Spleen (tissue), 11 donors: ENCODE data around the gene CLIP2. TPM values are rescaled to one million over a fixed set of nuclear protein-coding genes. Genes with fewer than 3 reads are reported as not detected.
"Not testable (repeated sequence)": the region's sequence is repeated elsewhere in the genome, so short reads cannot be mapped to it uniquely, and the experiment has no call there.

Source experiments
- DNase-seq: peaks from one replicate; pipeline ENCODE4 v3.0.0-alpha.2; 2020
- H3K27ac ChIP-seq, 8 donors: fragments of 200-600 bp; sonication (generic) in 7 of 8; 1 replicate in 4 of 8; 2 replicates in 4 of 8; pipeline versions ENCODE4 v1.5.0 to v1.8.0; 2016 to 2021; ENCODE audit warnings: inconsistent platforms in 4 of 8, mild to moderate bottlenecking in 4 of 8, moderate library complexity in 1 of 8
- H3K27me3 ChIP-seq, 7 donors: fragments of 200-600 bp; sonication (generic) in 6 of 7; replicated peaks in 1 of 7; 1 replicate in 4 of 7; 2 replicates in 3 of 7; pipeline versions ENCODE4 v1.5.0 to v1.8.0; 2016 to 2021; ENCODE audit warnings: inconsistent platforms in 3 of 7, mild to moderate bottlenecking in 1 of 7
- H3K36me3 ChIP-seq, 6 donors: fragments of 200-600 bp; sonication (generic) in 5 of 6; 1 replicate in 4 of 6; 2 replicates in 2 of 6; pipeline versions ENCODE4 v1.5.0 to v1.8.0; 2016 to 2021; ENCODE audit warnings: inconsistent platforms in 2 of 6
- H3K4me1 ChIP-seq, 6 donors: fragments of 200-600 bp; sonication (generic) in 5 of 6; 1 replicate in 3 of 6; 2 replicates in 3 of 6; pipeline versions ENCODE4 v1.5.0 to v1.8.0; 2016 to 2021; ENCODE audit warnings: inconsistent platforms in 3 of 6
- H3K4me3 ChIP-seq, 8 donors: fragments of 200-600 bp; sonication (generic) in 7 of 8; 1 replicate in 4 of 8; 2 replicates in 4 of 8; pipeline versions ENCODE4 v1.5.0 to v1.8.0; 2016 to 2021; ENCODE audit warnings: inconsistent platforms in 4 of 8, mild to moderate bottlenecking in 4 of 8, moderate library complexity in 2 of 8
- H3K9me3 ChIP-seq, 8 donors: fragments of 200-600 bp; sonication (generic) in 7 of 8; 1 replicate in 4 of 8; 2 replicates in 4 of 8; pipeline versions ENCODE4 v1.5.0 to v1.8.0; 2016 to 2021; ENCODE audit warnings: inconsistent platforms in 4 of 8
- POLR2A ChIP-seq, 3 donors: fragments of 450-650 bp; IDR thresholded peaks; one replicate each; pipeline ENCODE4 v1.5.1; 2017; ENCODE audit warnings: antibody characterized with exemption in 3 of 3, mild to moderate bottlenecking in 1 of 3
- POLR2AphosphoS5 ChIP-seq, 3 donors: sonication (generic); formaldehyde crosslinking; IDR thresholded peaks; one replicate each; pipeline ENCODE4 v1.5.1; 2017; ENCODE audit warnings: antibody characterized with exemption in 3 of 3
- WGBS, 5 donors: extraction: QIAGEN DNeasy Blood & Tissue Kit in 3 of 5; methylation state at CpG; one replicate each; pipeline versions ENCODE4 v1.1.5 to v1.1.7; 2013 to 2018; 5-methylcytosine and 5-hydroxymethylcytosine counted together
- intact Hi-C: fragments of 100-400 bp; cut with DNase I; formaldehyde crosslinking; loops from one replicate; pipeline ENCODE4 v1.15.0; 2023; ENCODE audit warnings: low total_unique reads
- polyA plus RNA-seq, 3 donors: library from polyadenylated mRNA; stranded (reverse); fragments of 200-250 nt; gene quantifications; one replicate each; pipeline ENCODE4 v1.2.1, GENCODE V29; 2013
- total RNA-seq, 7 donors: library from RNA; depleted of rRNA in 3 of 7; stranded (reverse); fragments of >200 nt in 3 of 7; fragmentation: NEBNext Ultra II Directional in 4 of 7; extraction: Animal tissue kit (Norgen Biotek cat#: 25700) in 4 of 7; gene quantifications; one replicate each; pipeline versions ENCODE4 v1.1.0 to v1.2.1, GENCODE V29; 2016 to 2021
- TF ChIP-seq, protein P1 (sequence below), 11 experiments: fragments of 200-600 bp in 7 of 11; fragments of 450-650 bp in 4 of 11; sonication (generic) in 4 of 11; IDR thresholded peaks in 8 of 11; conservative IDR thresholded peaks in 3 of 11; 1 replicate in 7 of 11; 2 replicates in 4 of 11; pipeline versions ENCODE4 v1.4.0 to v1.8.0; 2016 to 2021; ENCODE audit warnings: antibody characterized with exemption in 11 of 11, inconsistent platforms in 4 of 11, mild to moderate bottlenecking in 1 of 11
- donor health status: healthy with polysubstance abuse.
- donor health status: DM: no; HTN: no; CAD: no; lungs with moderate emphysema.
- donor health status: DM: no; HTN: no; CAD: no.
- donor health status: Bipolar disorder and iron deficiency.
- donor health status: healthy.
- donor health status: DM: no; HTN: no; CAD: no.
- donor health status: DM: yes; HTN: yes; CAD: no.

CLIP2 gene
- total and polyA plus RNA-seq, 10 donors = 2.7 to 18.6 (median 16.9) TPM

DNA sequence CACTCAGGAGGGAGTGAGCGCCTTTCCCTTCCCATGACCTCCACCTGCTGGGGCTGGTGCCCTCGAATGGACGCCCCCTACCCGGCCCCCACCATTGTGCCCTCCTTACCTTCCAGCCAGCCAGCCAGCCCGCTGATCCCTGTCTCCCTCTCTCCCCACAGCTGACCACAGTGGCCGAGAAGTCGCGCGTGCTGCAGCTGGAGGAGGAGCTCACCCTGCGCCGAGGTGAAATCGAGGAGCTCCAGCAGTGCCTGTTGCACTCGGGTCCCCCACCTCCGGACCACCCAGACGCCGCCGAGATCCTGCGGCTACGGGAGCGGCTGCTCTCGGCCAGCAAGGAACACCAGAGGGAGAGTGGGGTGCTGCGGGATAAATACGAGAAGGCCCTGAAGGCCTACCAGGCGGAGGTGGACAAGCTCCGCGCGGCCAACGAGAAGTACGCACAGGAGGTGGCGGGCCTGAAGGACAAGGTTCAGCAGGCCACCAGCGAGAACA is 86.6 kb downstream of the CLIP2 start:
- Histone ChIP-seq H3K4me1 (peaks cover 0 to 24% (median 12%) of the 10 kb centered on the region in 6 donors), H3K9me3 (no peaks in the 10 kb centered on the region), H3K27me3 (no peaks in the 10 kb centered on the region), H3K4me3 (no peak overlapping the region), H3K27ac (no peak overlapping the region), H3K36me3 (peaks cover 0 to 21% (median 8%) of the 10 kb centered on the region in 6 donors)
- intact Hi-C loops = no loop called here
- WGBS, 5 donors = 94 to 96% (median 95%) methylated on average over 30 to 31 of the region's 31 CpGs
- TF ChIP-seq, protein P1, sequence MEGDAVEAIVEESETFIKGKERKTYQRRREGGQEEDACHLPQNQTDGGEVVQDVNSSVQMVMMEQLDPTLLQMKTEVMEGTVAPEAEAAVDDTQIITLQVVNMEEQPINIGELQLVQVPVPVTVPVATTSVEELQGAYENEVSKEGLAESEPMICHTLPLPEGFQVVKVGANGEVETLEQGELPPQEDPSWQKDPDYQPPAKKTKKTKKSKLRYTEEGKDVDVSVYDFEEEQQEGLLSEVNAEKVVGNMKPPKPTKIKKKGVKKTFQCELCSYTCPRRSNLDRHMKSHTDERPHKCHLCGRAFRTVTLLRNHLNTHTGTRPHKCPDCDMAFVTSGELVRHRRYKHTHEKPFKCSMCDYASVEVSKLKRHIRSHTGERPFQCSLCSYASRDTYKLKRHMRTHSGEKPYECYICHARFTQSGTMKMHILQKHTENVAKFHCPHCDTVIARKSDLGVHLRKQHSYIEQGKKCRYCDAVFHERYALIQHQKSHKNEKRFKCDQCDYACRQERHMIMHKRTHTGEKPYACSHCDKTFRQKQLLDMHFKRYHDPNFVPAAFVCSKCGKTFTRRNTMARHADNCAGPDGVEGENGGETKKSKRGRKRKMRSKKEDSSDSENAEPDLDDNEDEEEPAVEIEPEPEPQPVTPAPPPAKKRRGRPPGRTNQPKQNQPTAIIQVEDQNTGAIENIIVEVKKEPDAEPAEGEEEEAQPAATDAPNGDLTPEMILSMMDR (IDR thresholded peaks at IDR 0.05 in 8 of 11, conservative IDR thresholded peaks at IDR 0.05 in 3 of 11) = no peak
- TF ChIP-seq POLR2AphosphoS5 (IDR thresholded peaks at IDR 0.05) = no peak
- no peak for TF ChIP-seq POLR2A (IDR thresholded peaks at IDR 0.05)
- DNase-seq = no peak

DNA sequence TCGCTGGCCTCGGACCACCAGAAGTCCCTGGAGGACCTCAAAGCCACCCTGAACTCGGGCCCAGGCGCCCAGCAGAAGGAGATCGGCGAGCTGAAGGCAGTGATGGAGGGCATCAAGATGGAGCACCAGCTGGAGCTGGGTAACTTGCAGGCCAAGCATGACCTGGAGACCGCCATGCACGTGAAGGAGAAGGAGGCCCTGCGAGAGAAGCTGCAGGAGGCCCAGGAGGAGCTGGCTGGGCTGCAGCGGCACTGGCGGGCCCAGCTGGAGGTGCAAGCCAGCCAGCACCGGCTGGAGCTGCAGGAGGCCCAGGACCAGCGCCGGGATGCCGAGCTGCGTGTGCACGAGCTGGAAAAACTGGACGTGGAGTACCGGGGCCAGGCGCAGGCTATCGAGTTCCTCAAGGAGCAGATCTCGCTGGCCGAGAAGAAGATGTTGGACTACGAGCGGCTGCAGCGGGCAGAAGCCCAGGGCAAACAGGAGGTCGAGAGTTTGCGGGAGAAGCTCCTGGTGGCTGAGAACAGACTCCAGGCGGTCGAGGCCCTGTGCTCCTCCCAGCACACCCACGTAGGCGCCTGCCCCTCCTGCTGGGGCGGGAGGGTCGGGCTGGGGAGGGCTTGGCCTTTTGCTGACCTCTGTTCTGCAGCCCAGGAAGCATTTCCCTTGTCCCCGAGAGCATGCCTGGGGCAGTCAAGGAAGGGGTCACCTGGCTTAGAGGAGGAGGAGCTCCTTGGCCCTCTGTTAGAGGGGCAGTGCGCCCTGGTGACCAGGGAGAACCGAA is 87.2 kb downstream of the CLIP2 start:
- TF ChIP-seq POLR2A (IDR thresholded peaks at IDR 0.05) (no peak), POLR2AphosphoS5 (IDR thresholded peaks at IDR 0.05) (no peak)
- TF ChIP-seq, protein P1 (IDR thresholded peaks at IDR 0.05 in 8 of 11, conservative IDR thresholded peaks at IDR 0.05 in 3 of 11) = no peak
- WGBS, 5 donors = 83 to 92% (median 91%) methylated on average over 34 to 37 of the region's 37 CpGs
- H3K27ac ChIP-seq = no peak overlapping the region
- no peaks in the 10 kb centered on the region for H3K9me3 ChIP-seq
- intact Hi-C loops = no loop called here
- no peak for DNase-seq
- peaks cover 0 to 21% (median 8%) of the 10 kb centered on the region in 6 donors for H3K36me3 ChIP-seq
- peaks cover 0 to 19% (median 11%) of the 10 kb centered on the region in 6 donors for H3K4me1 ChIP-seq
- H3K27me3 ChIP-seq = no peaks in the 10 kb centered on the region
- no peak overlapping the region for H3K4me3 ChIP-seq

DNA sequence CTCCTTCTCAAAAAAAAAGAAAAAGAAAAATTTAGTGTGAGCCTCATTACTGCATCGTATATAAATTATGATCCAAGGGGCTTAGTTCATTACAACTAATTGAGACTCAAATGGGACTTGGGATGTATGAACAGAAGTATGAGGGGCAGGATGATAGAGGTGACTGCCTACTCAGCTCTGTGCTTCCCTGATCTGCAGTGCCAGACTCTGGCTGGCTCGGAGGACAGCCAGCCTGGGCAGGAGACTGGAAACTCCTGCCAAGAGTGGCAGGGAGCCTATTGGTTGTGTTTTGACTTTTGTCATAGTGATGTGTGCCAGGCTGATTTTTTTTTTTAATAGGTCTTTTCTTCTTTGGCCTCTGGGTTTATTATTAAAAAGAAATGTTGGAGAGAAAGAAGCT is 90.7 kb downstream of the CLIP2 start:
- DNase-seq = no peak
- H3K27ac ChIP-seq = no peak overlapping the region
- 63 to 96% (median 87%) methylated on average over 2 of the region's 2 CpGs for WGBS, 5 donors

DNA sequence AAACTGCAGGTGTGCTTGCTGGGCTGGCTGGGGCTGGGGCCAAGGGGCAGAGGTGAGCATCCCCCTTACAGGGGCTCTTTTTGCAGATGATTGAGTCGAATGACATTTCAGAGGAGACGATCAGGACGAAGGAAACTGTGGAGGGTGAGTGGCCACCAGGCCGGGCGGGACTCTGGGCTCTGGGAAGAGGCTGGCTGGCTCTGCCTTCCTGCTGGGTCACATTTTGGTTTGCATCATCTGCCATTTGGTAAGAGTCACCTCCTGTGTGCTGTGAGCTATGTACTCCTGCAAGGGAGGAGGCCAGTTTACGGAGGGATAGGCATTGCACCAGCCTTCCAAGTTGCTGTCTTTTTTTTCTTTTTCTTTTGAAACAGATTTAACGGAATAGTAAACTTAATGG is 91.5 kb downstream of the CLIP2 start:
- DNase-seq = no peak
- WGBS, 5 donors = 64 to 84% (median 79%) methylated on average over 6 to 7 of the region's 7 CpGs
- intact Hi-C loops = no loop called here
- Histone ChIP-seq H3K4me3 (no peak overlapping the region), H3K27me3 (no peaks in the 10 kb centered on the region), H3K36me3 (peaks cover 0 to 19% (median 8%) of the 10 kb centered on the region in 6 donors), H3K4me1 (no peaks in the 10 kb centered on the region), H3K9me3 (no peaks in the 10 kb centered on the region), H3K27ac (no peak overlapping the region)
- TF ChIP-seq POLR2A (IDR thresholded peaks at IDR 0.05) (no peak), POLR2AphosphoS5 (IDR thresholded peaks at IDR 0.05) (no peak)
- TF ChIP-seq, protein P1 (IDR thresholded peaks at IDR 0.05 in 8 of 11, conservative IDR thresholded peaks at IDR 0.05 in 3 of 11) = no peak

More for the DNA sequence above, 90.7 kb downstream of the CLIP2 start:
- H3K27me3 ChIP-seq = no peaks in the 10 kb centered on the region
- TF ChIP-seq POLR2A (IDR thresholded peaks at IDR 0.05) = no peak
- TF ChIP-seq, protein P1 (IDR thresholded peaks at IDR 0.05 in 8 of 11, conservative IDR thresholded peaks at IDR 0.05 in 3 of 11) = no peak
- TF ChIP-seq POLR2AphosphoS5 (IDR thresholded peaks at IDR 0.05) = no peak
- intact Hi-C loops = no loop called here
- H3K4me1 ChIP-seq = no peaks in the 10 kb centered on the region
- H3K36me3 ChIP-seq = peaks cover 0 to 21% (median 8%) of the 10 kb centered on the region in 6 donors
- no peak overlapping the region for H3K4me3 ChIP-seq
- no peaks in the 10 kb centered on the region for H3K9me3 ChIP-seq

DNA sequence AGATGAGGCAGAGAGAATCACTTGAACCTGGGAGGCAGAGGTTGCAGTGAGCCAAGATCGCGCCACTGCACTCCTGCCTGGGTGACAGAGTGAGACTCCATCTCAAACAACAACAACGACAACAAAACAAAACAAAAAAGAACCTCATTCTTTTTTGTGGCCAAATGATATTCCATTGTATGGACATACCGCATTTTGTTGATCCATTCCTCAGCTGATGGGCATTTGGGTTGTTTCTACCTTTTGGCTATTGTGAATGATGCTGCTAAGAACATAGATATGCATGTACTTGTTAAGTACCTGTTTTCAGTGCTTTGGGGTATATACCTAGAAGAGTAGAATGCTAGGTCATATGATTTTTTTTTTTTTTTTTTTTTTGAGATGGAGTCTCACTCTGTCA is 94.9 kb downstream of the CLIP2 start:
- H3K27me3 ChIP-seq, intact Hi-C loops, H3K4me3 ChIP-seq, H3K4me1 ChIP-seq, H3K9me3 ChIP-seq, DNase-seq, H3K27ac ChIP-seq: not testable (repeated sequence)
- WGBS, 5 donors = 70 to 98% (median 87%) methylated on average over 4 of the region's 4 CpGs
- H3K36me3 ChIP-seq = peaks cover 0 to 29% (median 6%) of the 10 kb centered on the region in 6 donors

DNA sequence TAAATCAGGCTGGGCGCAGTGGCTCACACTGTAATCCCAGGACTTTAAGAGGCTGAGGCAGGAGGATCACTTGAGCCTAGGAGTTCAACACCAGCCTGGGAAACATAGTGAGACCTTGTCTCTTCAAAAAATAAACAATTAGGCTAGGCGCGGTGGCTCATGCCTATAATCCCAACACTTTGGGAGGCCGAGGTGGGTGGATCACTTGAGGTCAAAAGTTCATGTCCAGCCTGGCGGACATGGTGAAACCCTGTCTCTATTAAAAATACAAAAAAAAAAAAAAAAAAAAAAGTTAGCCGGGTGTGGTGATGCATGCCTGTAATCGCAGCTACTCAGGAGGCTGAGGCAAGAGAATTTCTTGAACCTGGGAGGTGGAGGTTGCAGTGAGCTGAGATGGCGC is 95.6 kb downstream of the CLIP2 start:
- H3K4me3 ChIP-seq, intact Hi-C loops, H3K27me3 ChIP-seq, H3K27ac ChIP-seq, H3K4me1 ChIP-seq, H3K9me3 ChIP-seq, DNase-seq: not testable (repeated sequence)
- WGBS, 5 donors = 80 to 96% (median 87%) methylated on average over 8 of the region's 8 CpGs
- H3K36me3 ChIP-seq = peaks cover 0 to 36% (median 9%) of the 10 kb centered on the region in 6 donors
